Vagina (tissue), 2 donors: ENCODE data around the gene PDE8A. TPM values are rescaled to one million over a fixed set of nuclear protein-coding genes. Genes with fewer than 3 reads are reported as not detected.

Experiments
- DNase-seq, 2 donors: peaks; one replicate each; pipeline ENCODE4 v3.0.0-alpha.2; 2017; ENCODE audit errors: extremely low spot score in 2 of 2
- H3K27ac ChIP-seq: fragments of 200-600 bp; sonication (generic); one replicate; pipeline ENCODE4 v1.5.1; 2019
- H3K27me3 ChIP-seq: fragments of 200-600 bp; sonication (generic); one replicate; pipeline ENCODE4 v1.5.1; 2019
- H3K36me3 ChIP-seq, 2 donors: fragments of 200-600 bp; sonication (generic); one replicate each; pipeline ENCODE4 v1.5.1; 2017 to 2019
- H3K4me1 ChIP-seq: fragments of 200-600 bp; sonication (generic); one replicate; pipeline ENCODE4 v1.5.1; 2019
- H3K4me3 ChIP-seq, 2 donors: fragments of 200-600 bp; sonication (generic); 1 replicate in 1 of 2; 2 replicates in 1 of 2; pipeline ENCODE4 v1.5.1; 2016 to 2019
- H3K9me3 ChIP-seq: fragments of 200-600 bp; sonication (generic); one replicate; pipeline ENCODE4 v1.5.1; 2019
- POLR2A ChIP-seq, 2 donors: fragments of 450-650 bp; IDR thresholded peaks; one replicate each; pipeline ENCODE4 v1.6.1; 2017; ENCODE audit warnings: antibody characterized with exemption in 2 of 2, mild to moderate bottlenecking in 2 of 2, moderate library complexity in 2 of 2
- POLR2AphosphoS5 ChIP-seq, 2 donors: sonication (generic); formaldehyde crosslinking; IDR thresholded peaks; one replicate each; pipeline ENCODE4 v1.9.0; 2017; ENCODE audit warnings: antibody characterized with exemption in 2 of 2, mild to moderate bottlenecking in 2 of 2, low read depth in 1 of 2; ENCODE audit not compliant: insufficient read depth in 1 of 2
- intact Hi-C: fragments of 100-400 bp; cut with DNase I; formaldehyde crosslinking; loops from one replicate; pipeline ENCODE4 v1.15.1; 2023
- total RNA-seq: library from RNA; depleted of rRNA; stranded (reverse); fragments of >200 nt; gene quantifications from one replicate; pipeline ENCODE4 v1.2.3, GENCODE V29; 2016
- TF ChIP-seq, protein P1 (sequence below), 3 experiments: fragments of 450-650 bp in 2 of 3; fragments of 200-600 bp in 1 of 3; sonication (generic) in 1 of 3; IDR thresholded peaks; one replicate each; pipeline ENCODE4 v1.5.1; 2017 to 2019; ENCODE audit warnings: antibody characterized with exemption in 3 of 3, mild to moderate bottlenecking in 2 of 3, moderate library complexity in 2 of 3

PDE8A gene
- total RNA-seq, 1 donor from 2014 or later = 33.9 TPM

DNA sequence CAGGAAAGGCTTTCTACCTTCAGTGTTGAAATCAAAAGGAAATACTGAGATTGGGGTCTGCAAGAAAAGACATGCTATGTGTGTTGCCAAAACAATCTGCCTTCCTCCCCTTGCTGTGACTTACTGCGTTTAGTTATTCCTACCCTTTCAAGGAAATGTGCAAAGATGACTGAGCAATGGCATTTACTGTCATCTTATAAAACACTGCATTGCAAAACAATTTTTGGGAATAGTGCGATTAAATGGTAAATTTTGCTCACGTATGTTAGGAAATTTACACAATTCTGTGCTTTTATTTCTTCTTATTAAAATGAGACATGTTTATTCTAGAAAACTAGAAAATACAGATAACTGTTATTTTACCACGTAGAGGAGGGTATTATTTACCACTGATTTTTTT is 45.8 kb downstream of the PDE8A start:
- TF ChIP-seq, protein P1, sequence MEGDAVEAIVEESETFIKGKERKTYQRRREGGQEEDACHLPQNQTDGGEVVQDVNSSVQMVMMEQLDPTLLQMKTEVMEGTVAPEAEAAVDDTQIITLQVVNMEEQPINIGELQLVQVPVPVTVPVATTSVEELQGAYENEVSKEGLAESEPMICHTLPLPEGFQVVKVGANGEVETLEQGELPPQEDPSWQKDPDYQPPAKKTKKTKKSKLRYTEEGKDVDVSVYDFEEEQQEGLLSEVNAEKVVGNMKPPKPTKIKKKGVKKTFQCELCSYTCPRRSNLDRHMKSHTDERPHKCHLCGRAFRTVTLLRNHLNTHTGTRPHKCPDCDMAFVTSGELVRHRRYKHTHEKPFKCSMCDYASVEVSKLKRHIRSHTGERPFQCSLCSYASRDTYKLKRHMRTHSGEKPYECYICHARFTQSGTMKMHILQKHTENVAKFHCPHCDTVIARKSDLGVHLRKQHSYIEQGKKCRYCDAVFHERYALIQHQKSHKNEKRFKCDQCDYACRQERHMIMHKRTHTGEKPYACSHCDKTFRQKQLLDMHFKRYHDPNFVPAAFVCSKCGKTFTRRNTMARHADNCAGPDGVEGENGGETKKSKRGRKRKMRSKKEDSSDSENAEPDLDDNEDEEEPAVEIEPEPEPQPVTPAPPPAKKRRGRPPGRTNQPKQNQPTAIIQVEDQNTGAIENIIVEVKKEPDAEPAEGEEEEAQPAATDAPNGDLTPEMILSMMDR (IDR thresholded peaks at IDR 0.05) = no peak
- no peak for TF ChIP-seq POLR2A (IDR thresholded peaks at IDR 0.05)
- no peak for TF ChIP-seq POLR2AphosphoS5 (IDR thresholded peaks at IDR 0.05; ENCODE audit: insufficient read depth in 1 of 2, low read depth in 1 of 2)
- H3K36me3 ChIP-seq = no peaks in the 10 kb centered on the region
- no peak overlapping the region for H3K4me3 ChIP-seq
- H3K27ac ChIP-seq = no peak overlapping the region
- no peaks in the 10 kb centered on the region for H3K9me3 ChIP-seq
- H3K27me3 ChIP-seq = no peaks in the 10 kb centered on the region
- no peak for DNase-seq
- H3K4me1 ChIP-seq = peaks cover 55% of the 10 kb centered on the region
- intact Hi-C loops = no loop called here

DNA sequence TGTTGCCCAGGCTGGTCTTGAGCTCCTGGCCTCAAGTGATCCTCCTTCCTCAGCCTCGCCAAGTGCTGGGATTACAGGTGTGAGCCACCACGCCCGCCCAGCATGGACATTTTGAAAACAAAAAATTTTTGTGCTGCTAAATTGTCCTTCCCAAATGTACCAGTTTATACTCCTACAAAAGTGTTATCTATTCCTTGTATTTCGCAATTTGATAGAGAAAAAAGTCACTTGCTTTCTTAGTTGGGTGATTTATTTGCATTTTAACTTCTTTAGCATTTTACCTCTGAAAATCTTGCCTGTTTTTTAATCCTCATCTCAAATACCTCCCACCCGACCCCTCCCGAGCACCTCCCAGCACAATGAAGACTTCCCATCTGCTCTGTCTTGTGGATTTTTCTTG is 46.8 kb downstream of the PDE8A start:
- DNase-seq = no peak
- intact Hi-C loops = no loop called here
- Histone ChIP-seq H3K4me1 (peaks cover 65% of the 10 kb centered on the region), H3K4me3 (no peak overlapping the region), H3K9me3 (no peaks in the 10 kb centered on the region), H3K36me3 (no peaks in the 10 kb centered on the region), H3K27me3 (no peaks in the 10 kb centered on the region), H3K27ac (no peak overlapping the region)
- TF ChIP-seq, protein P1 (IDR thresholded peaks at IDR 0.05) = no peak
- TF ChIP-seq POLR2A (IDR thresholded peaks at IDR 0.05) (no peak), POLR2AphosphoS5 (IDR thresholded peaks at IDR 0.05; ENCODE audit: insufficient read depth in 1 of 2, low read depth in 1 of 2) (no peak)

DNA sequence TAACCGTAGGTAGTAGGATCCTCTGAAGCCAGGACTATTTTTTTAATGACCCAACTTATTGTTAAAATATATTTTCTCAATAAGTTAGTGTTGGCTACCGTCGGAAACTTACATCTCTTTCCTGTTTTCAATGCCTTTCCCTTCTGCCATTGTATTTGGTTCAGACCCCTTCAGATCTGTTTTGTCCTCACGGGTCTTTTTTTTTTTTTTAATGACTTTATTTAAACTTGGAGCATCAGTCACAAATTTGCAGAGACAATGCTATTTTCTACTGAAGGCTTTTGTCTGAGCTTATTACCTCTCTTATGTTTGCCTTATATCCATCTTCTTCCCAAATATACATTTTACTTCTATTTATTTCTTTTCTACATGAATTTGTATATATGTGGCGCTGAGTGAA is 47.6 kb downstream of the PDE8A start:
- no peaks in the 10 kb centered on the region for H3K27me3 ChIP-seq
- DNase-seq = no peak
- H3K4me1 ChIP-seq = peaks cover 65% of the 10 kb centered on the region
- no peak overlapping the region for H3K27ac ChIP-seq
- TF ChIP-seq POLR2AphosphoS5 (IDR thresholded peaks at IDR 0.05; ENCODE audit: insufficient read depth in 1 of 2, low read depth in 1 of 2) (no peak), POLR2A (IDR thresholded peaks at IDR 0.05) (no peak)
- TF ChIP-seq, protein P1 (IDR thresholded peaks at IDR 0.05) = no peak
- intact Hi-C loops = no loop called here
- H3K4me3 ChIP-seq = no peak overlapping the region
- no peaks in the 10 kb centered on the region for H3K36me3 ChIP-seq
- H3K9me3 ChIP-seq = no peaks in the 10 kb centered on the region

DNA sequence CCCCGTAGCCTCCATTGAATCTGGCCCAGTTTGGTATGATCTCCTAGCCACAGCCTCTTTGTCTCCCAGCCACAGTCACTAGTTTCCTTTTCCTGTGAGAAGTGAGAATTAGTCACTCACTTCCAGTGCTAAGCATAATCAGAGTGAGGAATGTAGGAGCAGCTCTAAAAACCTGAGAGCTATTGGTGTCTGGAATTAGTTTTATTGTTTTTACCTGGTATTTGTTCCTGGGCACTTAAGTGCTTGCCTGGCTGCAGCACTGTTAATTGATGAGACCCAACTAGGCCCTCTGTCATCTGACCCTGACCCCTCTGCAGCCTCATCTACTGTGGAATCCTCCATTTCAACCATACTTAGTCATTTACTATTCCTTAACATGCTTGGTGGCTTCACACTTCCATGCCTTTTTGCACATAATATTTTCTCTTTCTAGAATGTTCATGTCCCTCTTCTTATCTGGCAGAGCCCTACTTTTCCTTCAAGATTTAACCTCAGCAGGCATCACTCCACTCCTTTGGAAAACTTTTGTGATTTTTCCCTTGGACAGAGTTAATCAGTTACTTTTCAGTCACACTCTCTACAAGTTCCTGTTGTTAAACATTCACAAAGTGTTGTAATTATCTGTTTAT is 48.8 kb downstream of the PDE8A start:
- TF ChIP-seq POLR2A (IDR thresholded peaks at IDR 0.05) (no peak), POLR2AphosphoS5 (IDR thresholded peaks at IDR 0.05; ENCODE audit: insufficient read depth in 1 of 2, low read depth in 1 of 2) (no peak)
- TF ChIP-seq, protein P1 (IDR thresholded peaks at IDR 0.05) = no peak
- Histone ChIP-seq H3K27me3 (no peaks in the 10 kb centered on the region), H3K9me3 (no peaks in the 10 kb centered on the region), H3K36me3 (no peaks in the 10 kb centered on the region), H3K27ac (no peak overlapping the region), H3K4me3 (no peak overlapping the region), H3K4me1 (peaks cover 55% of the 10 kb centered on the region)
- intact Hi-C loops = no loop called here
- DNase-seq = no peak

DNA sequence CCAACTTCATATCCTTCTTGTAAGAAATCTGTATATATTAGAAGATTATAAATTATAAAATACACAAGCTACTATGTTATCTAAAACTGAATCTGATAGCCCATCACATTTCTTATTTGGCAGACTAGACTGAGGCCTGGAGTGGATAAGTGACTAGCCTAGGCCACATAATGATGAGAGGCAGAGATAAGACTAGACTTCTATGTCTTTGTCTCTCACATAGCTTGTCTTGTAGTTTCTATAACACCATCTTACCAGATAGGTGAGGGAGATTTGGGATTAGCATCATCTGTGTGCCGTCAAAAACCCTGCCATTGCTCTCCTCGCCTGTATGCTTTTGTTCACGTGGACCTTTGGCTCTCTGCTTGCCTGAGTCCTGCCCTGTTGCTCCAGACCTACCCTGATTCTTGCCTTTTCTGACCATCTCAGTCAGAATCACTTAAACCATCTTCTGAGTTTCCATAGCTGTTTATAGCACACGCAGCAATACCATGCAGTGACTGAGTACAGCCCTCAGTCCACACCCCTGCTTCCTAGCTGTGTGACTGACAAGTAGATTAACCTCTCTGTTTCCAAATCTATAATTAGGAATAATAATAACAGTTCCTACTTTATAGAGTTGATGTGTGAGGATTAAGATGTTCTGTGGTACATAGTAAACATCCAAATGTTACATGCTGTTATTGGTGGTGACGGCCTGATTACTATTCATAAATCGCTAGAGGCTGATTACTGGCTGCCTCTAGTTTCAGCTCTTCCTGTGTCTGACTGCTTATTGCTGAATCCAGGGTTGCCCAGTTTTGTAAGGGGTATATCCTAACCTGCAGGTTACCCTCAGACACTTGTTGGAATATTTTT is 49.7 kb downstream of the PDE8A start:
- Histone ChIP-seq H3K4me1 (peaks cover 47% of the 10 kb centered on the region), H3K4me3 (no peak overlapping the region), H3K9me3 (no peaks in the 10 kb centered on the region), H3K27ac (no peak overlapping the region), H3K36me3 (no peaks in the 10 kb centered on the region), H3K27me3 (no peaks in the 10 kb centered on the region)
- TF ChIP-seq POLR2A (IDR thresholded peaks at IDR 0.05) = no peak
- TF ChIP-seq POLR2AphosphoS5 (IDR thresholded peaks at IDR 0.05; ENCODE audit: insufficient read depth in 1 of 2, low read depth in 1 of 2) = no peak
- TF ChIP-seq, protein P1 (IDR thresholded peaks at IDR 0.05) = no peak
- DNase-seq = no peak
- intact Hi-C loops = no loop called here
